GM12872 (cell line): ENCODE results near the gene SEMA5A.

ENCODE experiments used
- TF ChIP-seq, protein P1 (sequence below): IDR thresholded peaks from 3 replicates; pipeline ENCODE4 v1.5.1; 2011; ENCODE audit warnings: low read depth, mild to moderate bottlenecking, low read length, moderate library complexity; ENCODE audit not compliant: insufficient read depth

The SEMA5A gene

DNA sequence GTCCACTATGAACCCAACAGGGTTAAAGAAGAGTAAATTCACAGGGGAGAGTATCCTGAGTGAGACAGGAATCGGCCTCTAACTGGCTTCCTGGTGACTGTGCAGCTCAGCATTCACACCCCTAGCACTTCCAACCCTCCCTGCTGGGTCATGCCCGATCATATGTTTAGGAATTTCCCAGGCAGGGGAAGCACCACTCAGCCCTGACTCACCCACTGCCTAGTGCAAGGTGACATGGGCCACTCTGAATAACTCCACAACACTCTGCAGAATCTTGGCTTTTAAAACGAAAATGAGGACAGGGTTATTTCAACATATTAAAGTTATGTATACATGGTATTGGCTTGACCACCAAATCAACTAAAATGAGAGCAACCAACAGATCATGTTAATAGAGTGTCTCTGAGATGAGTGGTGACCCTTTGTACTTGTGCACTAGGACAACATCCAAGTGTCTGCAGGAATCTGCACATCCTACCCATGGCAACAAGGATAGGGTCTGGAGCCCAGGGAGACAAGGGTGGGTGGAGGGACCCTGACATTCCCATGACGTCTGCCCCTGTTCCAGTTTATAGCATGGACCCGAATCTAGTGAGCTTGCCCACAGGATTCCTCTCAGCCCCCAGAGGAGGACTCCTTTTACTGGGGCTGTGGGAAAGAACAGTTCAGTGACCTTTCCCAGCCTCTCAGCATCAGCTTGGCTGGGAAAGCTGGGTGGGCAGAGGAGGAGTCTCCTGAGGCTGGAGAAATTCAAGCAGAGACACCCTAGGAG lies 485.8 kb downstream of the SEMA5A start:
- TF ChIP-seq, protein P1, sequence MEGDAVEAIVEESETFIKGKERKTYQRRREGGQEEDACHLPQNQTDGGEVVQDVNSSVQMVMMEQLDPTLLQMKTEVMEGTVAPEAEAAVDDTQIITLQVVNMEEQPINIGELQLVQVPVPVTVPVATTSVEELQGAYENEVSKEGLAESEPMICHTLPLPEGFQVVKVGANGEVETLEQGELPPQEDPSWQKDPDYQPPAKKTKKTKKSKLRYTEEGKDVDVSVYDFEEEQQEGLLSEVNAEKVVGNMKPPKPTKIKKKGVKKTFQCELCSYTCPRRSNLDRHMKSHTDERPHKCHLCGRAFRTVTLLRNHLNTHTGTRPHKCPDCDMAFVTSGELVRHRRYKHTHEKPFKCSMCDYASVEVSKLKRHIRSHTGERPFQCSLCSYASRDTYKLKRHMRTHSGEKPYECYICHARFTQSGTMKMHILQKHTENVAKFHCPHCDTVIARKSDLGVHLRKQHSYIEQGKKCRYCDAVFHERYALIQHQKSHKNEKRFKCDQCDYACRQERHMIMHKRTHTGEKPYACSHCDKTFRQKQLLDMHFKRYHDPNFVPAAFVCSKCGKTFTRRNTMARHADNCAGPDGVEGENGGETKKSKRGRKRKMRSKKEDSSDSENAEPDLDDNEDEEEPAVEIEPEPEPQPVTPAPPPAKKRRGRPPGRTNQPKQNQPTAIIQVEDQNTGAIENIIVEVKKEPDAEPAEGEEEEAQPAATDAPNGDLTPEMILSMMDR = no peak

DNA sequence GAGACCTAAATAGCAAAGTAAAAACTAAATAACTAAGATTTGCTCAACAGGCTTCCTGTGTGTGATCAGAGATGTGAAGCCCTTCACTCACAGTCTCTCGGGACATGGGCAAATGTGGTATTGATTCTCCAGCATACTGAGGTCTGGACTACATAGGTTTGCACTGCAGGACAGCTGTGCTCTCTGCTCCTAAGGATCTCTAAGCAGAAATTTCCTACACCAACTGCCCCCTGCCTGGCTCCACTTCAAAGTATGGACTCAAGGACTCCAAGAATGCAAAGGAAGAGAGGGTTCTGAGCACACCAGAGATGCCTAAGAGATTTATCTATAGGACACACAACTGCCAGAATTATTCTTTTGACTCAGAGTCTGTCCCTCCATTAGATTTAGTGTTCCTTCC lies 487.2 kb downstream of the SEMA5A start:
- TF ChIP-seq, protein P1 = no peak

DNA sequence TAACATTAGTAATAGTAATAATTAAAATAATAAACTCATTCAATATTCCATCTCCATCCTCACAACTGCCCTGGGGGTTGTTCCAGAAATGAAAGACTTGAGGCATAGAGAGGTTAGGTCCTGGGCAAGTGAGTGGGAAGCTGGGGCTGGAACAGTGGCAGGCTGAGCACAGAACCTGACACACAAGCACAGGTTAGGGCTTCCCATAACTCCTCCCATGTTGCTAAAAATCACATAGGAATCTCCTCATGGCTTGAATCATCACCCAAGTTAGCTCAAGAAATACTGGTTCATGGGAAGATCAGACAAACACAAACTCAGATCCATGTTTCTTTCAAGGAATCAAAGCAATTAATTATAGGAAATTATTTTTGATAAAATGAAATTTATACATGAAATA lies 487.7 kb downstream of the SEMA5A start:
- TF ChIP-seq, protein P1 = no peak

DNA sequence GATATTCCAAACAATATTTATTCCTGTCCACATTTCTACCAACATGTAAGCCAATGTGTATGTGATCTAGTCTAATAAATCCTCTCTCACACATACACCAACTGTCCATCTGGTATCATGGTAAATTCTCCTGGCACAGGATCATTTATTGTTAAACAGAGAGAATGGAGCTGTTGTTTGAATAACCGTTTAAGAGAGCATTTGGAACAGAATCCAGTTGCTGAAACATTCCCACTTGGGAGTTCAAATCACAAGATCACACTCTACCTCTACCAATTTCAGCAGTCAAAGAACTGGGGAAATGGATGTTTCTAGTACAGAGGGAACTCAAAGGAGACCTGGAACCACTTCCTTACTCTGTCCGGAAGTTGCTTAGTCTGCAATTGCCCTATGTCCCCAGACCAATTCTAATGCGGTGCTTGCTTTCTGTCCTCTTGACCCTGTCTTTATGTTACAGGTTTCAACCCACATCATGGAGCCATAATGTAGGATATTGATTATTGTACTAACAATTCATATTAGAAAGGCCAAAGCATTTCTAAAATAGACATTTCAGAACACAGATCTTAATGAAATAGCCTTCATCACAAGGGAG lies 488.4 kb downstream of the SEMA5A start:
- TF ChIP-seq, protein P1 = no peak

DNA sequence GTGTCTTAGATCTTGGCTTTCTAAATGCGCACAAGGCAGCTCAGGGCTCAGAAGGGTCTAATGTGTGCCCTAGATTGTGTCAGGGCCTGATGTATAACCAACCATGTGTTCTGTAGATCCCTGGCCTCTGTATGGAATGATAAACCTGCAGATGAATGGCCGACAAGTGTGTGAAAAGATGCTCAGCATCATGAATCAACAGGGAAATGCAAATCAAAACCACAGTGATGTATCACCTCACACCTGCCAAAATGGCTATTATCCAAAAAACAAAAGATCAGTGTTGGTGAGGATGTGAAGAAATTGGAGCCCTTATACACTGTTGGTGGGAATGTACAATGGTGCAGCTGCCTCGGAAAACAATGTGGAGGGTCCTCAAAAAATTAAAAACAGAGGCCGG lies 489.8 kb downstream of the SEMA5A start:
- TF ChIP-seq, protein P1 = no peak

DNA sequence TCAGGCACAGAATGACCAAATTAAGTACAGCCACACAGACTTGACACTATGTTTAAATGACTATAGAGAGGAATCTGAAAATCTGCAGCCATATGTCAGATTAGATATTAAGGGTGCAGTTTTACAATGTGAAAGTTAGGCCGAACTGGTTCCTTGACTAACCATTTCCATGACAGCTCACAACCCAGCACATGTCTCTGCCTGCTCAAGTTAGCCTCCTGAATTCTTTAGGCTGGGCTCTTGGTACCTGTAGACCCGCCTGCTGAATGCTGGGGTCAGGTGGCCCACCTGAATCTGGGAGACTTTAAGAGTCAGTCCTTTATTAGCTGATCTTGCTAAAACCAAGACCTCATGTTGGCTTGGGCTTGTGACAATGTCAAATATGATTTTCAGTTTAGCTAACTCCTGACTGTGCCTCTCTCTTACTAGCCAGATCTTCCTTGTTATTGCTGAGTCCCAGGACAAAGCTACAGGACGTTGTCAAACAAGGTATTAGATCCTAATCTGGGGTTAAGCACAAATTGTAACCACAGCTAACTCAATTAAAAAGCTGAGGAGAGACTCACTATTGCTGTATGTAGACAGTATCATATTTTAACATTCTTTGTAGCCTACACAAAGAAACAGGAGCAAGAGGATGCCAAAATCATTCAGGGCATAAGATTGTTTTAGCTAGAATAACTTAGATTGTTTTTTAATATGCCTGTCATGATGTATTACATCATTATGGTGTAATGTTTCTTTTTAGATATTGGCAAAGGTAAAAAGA lies 490.9 kb downstream of the SEMA5A start:
- TF ChIP-seq, protein P1 = no peak

DNA sequence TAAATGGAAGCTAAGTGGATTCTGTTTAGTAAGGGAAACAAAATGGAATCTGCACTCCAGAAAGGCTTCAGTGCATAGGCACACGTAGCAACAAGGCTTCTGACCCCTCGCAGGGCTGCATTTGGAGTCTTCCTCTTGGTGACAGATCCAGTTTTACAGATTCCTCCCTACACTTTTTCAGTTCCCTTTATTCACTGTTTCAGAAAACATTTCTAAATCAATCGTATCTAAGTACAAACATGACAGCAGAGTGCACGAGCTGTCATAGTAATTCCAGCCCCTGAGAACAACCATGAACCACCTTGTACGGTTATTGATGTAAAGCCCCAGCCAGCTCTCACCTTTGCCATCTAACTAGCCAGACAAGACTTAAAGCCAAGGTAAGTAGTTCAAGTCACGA lies 491.6 kb downstream of the SEMA5A start:
- TF ChIP-seq, protein P1 = no peak
